Small intestine (tissue), 7 donors: ENCODE results near the gene SP8. TPM values are rescaled to one million over a fixed set of nuclear protein-coding genes. Genes with fewer than 3 reads are reported as not detected.

Source experiments
- DNase-seq, 2 donors: peaks; one replicate each; pipeline versions ENCODE4 v3.0.0 to v3.0.0-alpha.2; 2013
- FAIRE-seq: peaks from 2 replicates; lab custom pipeline; 2012; peaks lifted over from hg19 to GRCh38; lab: Jason Lieb, UNC
- H3K27ac ChIP-seq, 3 donors: one replicate each; pipeline ENCODE4 v1.5.1; 2013; ENCODE audit warnings: low read length in 2 of 3, mild to moderate bottlenecking in 2 of 3, control low read depth in 1 of 3, inconsistent platforms in 1 of 3, low read depth in 1 of 3, moderate library complexity in 1 of 3
- H3K27me3 ChIP-seq, 3 donors: one replicate each; pipeline ENCODE4 v1.6.1; 2013; ENCODE audit warnings: low read length in 3 of 3, inconsistent platforms in 1 of 3; ENCODE audit not compliant: control insufficient read depth in 3 of 3, insufficient read depth in 3 of 3
- H3K36me3 ChIP-seq, 3 donors: one replicate each; pipeline ENCODE4 v1.6.1; 2013; ENCODE audit warnings: low read length in 3 of 3, inconsistent platforms in 1 of 3, low read depth in 1 of 3, mild to moderate bottlenecking in 1 of 3, moderate library complexity in 1 of 3; ENCODE audit not compliant: control insufficient read depth in 3 of 3, insufficient read depth in 2 of 3
- H3K4me1 ChIP-seq, 3 donors: one replicate each; pipeline ENCODE4 v1.6.1; 2013; ENCODE audit warnings: low read length in 2 of 3, inconsistent platforms in 1 of 3, low read depth in 1 of 3, mild to moderate bottlenecking in 1 of 3, moderate library complexity in 1 of 3; ENCODE audit not compliant: control insufficient read depth in 3 of 3, insufficient read depth in 2 of 3
- H3K4me3 ChIP-seq, 3 donors: one replicate each; pipeline ENCODE4 v1.5.1; 2013; ENCODE audit warnings: low read length in 3 of 3, control low read depth in 1 of 3, inconsistent platforms in 1 of 3, low read depth in 1 of 3, mild to moderate bottlenecking in 1 of 3, moderate library complexity in 1 of 3
- H3K9me3 ChIP-seq, 2 donors: one replicate each; pipeline ENCODE4 v1.6.1; 2013; ENCODE audit warnings: low read depth in 1 of 2, low read length in 1 of 2; ENCODE audit not compliant: control insufficient read depth in 2 of 2, insufficient read depth in 1 of 2
- WGBS, 3 donors: extraction: QIAGEN DNeasy Blood & Tissue Kit; methylation state at CpG; one replicate each; pipeline ENCODE4 v1.1.7; 2013; 5-methylcytosine and 5-hydroxymethylcytosine counted together
- polyA plus RNA-seq, 4 donors: library from polyadenylated mRNA; stranded (reverse) in 3 of 4; unstranded in 1 of 4; fragments of 200-250 nt in 3 of 4; fragments of 120-200 nt in 1 of 4; gene quantifications; one replicate each; pipeline versions ENCODE4 v1.2.1 to v1.2.3, GENCODE V29; 2013
- donor health status: healthy with polysubstance abuse.
- donor health status: control.
- donor health status: control.
- donor health status: Bipolar disorder and iron deficiency.
- donor health status: healthy.

SP8 gene
- polyA plus RNA-seq, 4 donors, result 3.3 TPM; not detected in 3

DNA sequence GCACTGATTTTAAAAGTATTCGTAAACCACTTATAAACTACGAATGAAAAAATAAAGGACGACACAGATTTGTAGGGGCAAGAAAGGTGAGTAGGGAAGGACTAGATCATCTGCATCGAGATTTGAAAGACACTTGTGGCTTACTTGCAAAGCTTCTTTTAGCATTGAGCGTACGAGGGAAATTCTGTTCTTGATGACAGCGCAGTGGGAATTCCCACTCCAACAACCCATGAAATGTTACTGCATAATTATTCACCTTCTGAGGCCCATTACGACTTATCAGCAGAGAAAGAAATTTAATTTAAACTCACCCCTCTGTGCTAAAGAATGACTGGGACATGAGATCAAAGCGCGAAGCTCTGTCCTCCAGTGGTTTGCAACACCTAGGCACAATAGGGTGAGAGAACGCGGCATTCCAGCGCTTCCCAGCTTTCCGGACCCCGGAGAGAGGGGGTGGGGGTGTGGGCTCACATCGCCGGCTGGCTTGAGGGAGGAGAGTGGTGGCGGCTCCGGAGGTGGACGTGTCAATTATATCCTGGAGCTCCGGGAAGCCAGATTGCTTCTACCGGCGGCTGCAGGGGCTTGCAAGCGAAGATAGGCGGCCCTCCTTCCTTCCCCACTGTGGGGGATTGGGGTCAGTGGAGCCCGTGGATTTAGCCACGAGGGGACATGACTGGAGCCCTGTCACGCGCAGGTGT is 10.3 kb downstream of the SP8 start:
- peaks cover 0 to 4% (median 0%) of the 10 kb centered on the region in 3 donors for H3K4me1 ChIP-seq
- H3K27ac ChIP-seq, result no peak overlapping the region
- H3K4me3 ChIP-seq, result no peak overlapping the region
- H3K36me3 ChIP-seq, result no peaks in the 10 kb centered on the region
- WGBS, 3 donors, result 30 to 70% (median 52%) methylated on average over 29 of the region's 29 CpGs
- DNase-seq (no peak), FAIRE-seq (no peak)
- H3K27me3 ChIP-seq, result peaks cover 0 to 51% (median 29%) of the 10 kb centered on the region in 3 donors
- no peaks in the 10 kb centered on the region for H3K9me3 ChIP-seq

DNA sequence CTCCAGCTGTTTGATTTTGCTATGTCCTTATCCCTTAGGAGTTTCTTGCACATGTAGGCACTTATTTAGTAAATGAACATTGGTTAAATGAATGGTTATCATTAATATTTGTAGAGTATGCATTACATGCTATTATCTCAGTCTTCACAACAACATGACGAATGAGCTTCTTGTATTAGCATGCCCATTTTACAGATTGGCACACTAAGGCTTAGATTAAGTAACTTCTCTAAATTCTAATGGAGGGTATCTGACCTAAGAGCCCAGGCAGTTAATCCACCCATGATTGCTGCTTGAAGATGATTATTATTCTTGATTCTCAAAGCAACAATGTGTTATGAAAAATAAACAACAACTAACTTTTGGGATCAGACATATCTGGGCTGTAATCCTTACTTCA is 32.7 kb downstream of the SP8 start:
- H3K27me3 ChIP-seq, result peaks cover 0 to 4% (median 0%) of the 10 kb centered on the region in 3 donors
- no peak for FAIRE-seq

DNA sequence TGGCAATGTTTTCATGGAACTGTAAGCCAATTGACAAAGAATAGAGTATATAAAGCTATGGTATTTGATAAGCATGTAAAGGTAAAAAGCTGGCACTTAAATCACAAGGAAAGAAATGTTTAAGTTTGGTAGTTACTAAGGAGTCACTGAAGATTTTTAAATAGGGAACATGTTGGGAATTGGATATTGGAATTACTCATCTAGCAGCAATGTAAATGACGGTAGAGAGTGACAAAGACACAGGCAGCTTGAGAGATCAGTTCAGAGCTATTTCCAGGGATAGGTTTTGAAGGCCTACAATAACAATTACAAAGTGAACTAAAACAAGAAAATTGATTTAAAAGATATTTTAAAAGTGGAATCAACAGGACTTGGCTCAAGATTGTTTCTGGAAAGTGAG is 36.8 kb downstream of the SP8 start:
- H3K9me3 ChIP-seq, result no peaks in the 10 kb centered on the region
- FAIRE-seq, result no peak
- WGBS, 3 donors, result 72 to 91% (median 80%) methylated on average over 1 of the region's 1 CpG
- H3K36me3 ChIP-seq, result no peaks in the 10 kb centered on the region
- no peak for DNase-seq
- H3K4me3 ChIP-seq, result no peak overlapping the region
- H3K27ac ChIP-seq, result no peak overlapping the region
- peaks cover 0 to 4% (median 0%) of the 10 kb centered on the region in 3 donors for H3K27me3 ChIP-seq
- H3K4me1 ChIP-seq, result no peaks in the 10 kb centered on the region

More for the DNA sequence above, 32.7 kb downstream of the SP8 start:
- H3K4me3 ChIP-seq, result no peak overlapping the region
- H3K4me1 ChIP-seq, result no peaks in the 10 kb centered on the region
- no peak for DNase-seq
- no peaks in the 10 kb centered on the region for H3K9me3 ChIP-seq
- no peak overlapping the region for H3K27ac ChIP-seq
- 84 to 100% (median 93%) methylated on average over 1 of the region's 1 CpG for WGBS, 3 donors
- H3K36me3 ChIP-seq, result no peaks in the 10 kb centered on the region

DNA sequence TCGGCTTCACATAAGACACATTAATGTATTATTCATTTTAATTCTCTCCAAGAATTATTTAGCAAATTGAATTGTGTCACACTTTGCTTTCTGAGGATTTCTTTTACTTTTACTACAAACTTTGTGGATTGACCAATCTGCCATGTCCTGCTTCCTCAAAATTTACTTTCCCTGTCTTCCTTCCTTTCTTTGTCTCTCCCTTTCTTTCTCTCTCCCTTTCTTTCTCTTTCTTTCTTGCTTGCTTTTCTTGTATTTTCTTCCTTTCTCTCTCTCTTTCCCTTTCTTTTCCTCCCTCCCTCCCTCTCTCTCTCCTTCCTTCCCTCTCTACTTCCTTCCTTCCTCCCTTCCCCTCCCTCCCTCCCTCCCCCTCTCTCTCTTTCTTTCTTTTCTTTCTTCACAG is 37.8 kb downstream of the SP8 start:
- 86 to 100% (median 88%) methylated on average over 1 of the region's 1 CpG for WGBS, 3 donors
- Histone ChIP-seq H3K27ac (no peak overlapping the region), H3K4me1 (no peaks in the 10 kb centered on the region), H3K36me3 (no peaks in the 10 kb centered on the region), H3K27me3 (peaks cover 0 to 4% (median 0%) of the 10 kb centered on the region in 3 donors), H3K4me3 (no peak overlapping the region), H3K9me3 (no peaks in the 10 kb centered on the region)
- DNase-seq (no peak), FAIRE-seq (no peak)

DNA sequence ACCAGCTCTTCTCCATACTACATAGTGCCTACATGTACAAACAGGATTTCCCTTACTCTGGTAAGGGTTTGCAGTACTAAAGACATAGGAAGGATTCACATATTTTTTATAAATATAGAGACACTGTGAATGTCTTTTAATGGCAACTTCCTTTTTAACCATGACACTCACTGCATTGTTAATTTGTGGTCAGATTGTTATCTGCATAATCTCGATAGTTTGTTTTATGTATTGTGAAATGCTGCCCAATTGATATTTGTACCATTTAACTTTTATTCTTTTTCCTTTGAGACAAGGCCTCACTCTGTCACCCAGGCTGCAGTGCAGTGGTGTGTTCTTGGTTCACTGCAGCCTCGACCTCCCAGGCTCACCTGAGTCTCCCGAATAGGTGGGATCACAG is 39.7 kb downstream of the SP8 start:
- Histone ChIP-seq H3K27ac (no peak overlapping the region), H3K36me3 (no peaks in the 10 kb centered on the region), H3K4me1 (no peaks in the 10 kb centered on the region), H3K4me3 (no peak overlapping the region), H3K27me3 (peaks cover 0 to 4% (median 0%) of the 10 kb centered on the region in 3 donors), H3K9me3 (no peaks in the 10 kb centered on the region)
- DNase-seq (no peak), FAIRE-seq (no peak)
- WGBS, 3 donors, result 47 to 65% (median 59%) methylated on average over 3 of the region's 3 CpGs

DNA sequence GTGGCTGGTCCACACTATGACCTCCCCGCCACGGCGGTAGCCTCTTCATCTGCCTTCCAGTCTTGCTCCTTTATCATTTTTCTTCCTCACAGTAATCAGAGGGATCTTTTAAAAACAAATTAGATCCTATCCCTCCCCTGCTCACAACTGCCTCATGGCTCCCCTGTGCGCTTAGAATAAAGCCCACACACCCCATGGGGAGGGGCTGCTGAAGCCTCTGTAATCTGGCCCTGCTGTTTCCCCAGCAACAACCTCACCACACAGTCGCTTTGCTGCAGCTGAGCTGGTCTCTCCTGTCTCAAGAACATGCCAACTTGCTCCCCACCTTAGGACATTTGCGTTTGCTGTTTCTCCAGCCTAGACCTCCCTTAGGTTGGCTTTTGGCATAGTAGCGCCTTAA is 41.0 kb downstream of the SP8 start:
- H3K27me3 ChIP-seq, result peaks cover 0 to 2% (median 0%) of the 10 kb centered on the region in 3 donors
- 83 to 89% (median 83%) methylated on average over 7 of the region's 7 CpGs for WGBS, 3 donors
- DNase-seq, result no peak
- FAIRE-seq, result no peak
- no peak overlapping the region for H3K27ac ChIP-seq
- H3K9me3 ChIP-seq, result no peaks in the 10 kb centered on the region
- no peak overlapping the region for H3K4me3 ChIP-seq
- no peaks in the 10 kb centered on the region for H3K36me3 ChIP-seq
- no peaks in the 10 kb centered on the region for H3K4me1 ChIP-seq

DNA sequence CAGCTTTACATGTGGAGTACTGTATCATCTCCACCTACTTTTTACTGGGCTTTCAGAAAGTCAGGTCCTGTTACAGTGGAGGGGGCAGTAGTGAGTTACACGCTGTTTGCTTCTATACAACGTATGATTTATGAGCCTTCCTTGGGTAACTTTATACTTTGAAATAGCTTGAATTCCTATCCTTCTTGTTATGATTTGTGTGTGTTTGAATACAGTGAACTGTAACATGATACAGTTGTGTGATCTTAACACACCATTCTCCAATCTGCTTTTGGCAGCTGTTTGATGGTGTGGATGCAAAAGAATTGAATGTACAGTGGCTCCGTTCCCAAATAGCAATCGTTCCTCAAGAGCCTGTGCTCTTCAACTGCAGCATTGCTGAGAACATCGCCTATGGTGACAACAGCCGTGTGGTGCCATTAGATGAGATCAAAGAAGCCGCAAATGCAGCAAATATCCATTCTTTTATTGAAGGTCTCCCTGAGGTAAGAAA is 41.7 kb downstream of the SP8 start:
- WGBS, 3 donors, result 52 to 67% (median 63%) methylated on average over 7 of the region's 7 CpGs
- H3K4me1 ChIP-seq, result no peaks in the 10 kb centered on the region
- DNase-seq (no peak), FAIRE-seq (no peak)
- no peaks in the 10 kb centered on the region for H3K9me3 ChIP-seq
- no peak overlapping the region for H3K27ac ChIP-seq
- H3K4me3 ChIP-seq, result no peak overlapping the region
- no peaks in the 10 kb centered on the region for H3K27me3 ChIP-seq
- no peaks in the 10 kb centered on the region for H3K36me3 ChIP-seq

DNA sequence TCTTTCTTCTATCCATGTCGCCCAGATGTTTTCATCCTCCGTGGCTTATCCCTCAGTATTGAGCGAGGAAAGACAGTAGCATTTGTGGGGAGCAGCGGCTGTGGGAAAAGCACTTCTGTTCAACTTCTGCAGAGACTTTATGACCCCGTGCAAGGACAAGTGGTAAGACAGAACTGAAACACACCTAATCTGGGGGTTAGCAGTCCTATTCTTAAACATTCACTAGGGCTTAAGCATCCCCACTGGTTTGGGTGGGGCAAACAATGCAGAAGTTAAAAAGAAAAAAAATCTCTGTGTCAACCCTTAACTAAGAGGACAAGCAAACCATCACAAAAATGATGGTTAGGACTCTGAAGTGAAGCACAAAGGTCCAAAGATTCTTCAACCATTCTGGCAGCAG is 43.8 kb downstream of the SP8 start:
- Histone ChIP-seq H3K36me3 (no peaks in the 10 kb centered on the region), H3K4me3 (no peak overlapping the region), H3K27ac (no peak overlapping the region), H3K27me3 (no peaks in the 10 kb centered on the region), H3K4me1 (peaks cover 0 to 3% (median under 1%) of the 10 kb centered on the region in 3 donors), H3K9me3 (no peaks in the 10 kb centered on the region)
- WGBS, 3 donors, result 78 to 84% (median 83%) methylated on average over 5 of the region's 5 CpGs
- FAIRE-seq (no peak), DNase-seq (no peak)
